Lung (tissue), 12 donors: Measurements from ENCODE around the gene EIF3F. TPM values are rescaled to one million over a fixed set of nuclear protein-coding genes. Genes with fewer than 3 reads are reported as not detected.

Experiments
- ATAC-seq: fragments of 200-7000 bp; cut with Tn5 transposase; one replicate; pipeline ENCODE4 v1.9.1; 2020; ENCODE audit warnings: moderate number of reproducible peaks; ENCODE audit not compliant: insufficient read depth, low FRiP score
- DNase-seq, 3 donors: peaks; one replicate each; pipeline ENCODE4 v3.0.0-alpha.2; 2013 to 2017
- H3K27ac ChIP-seq, 2 donors: one replicate each; pipeline ENCODE4 v1.5.1; 2013; ENCODE audit warnings: mild to moderate bottlenecking in 2 of 2, moderate library complexity in 2 of 2, control low read depth in 1 of 2, inconsistent platforms in 1 of 2, low read depth in 1 of 2, low read length in 1 of 2
- H3K27me3 ChIP-seq, 3 donors: one replicate each; pipeline ENCODE4 v1.5.1; 2013; ENCODE audit warnings: low read length in 2 of 3; ENCODE audit not compliant: control insufficient read depth in 3 of 3, insufficient read depth in 3 of 3
- H3K36me3 ChIP-seq, 4 donors: one replicate each; pipeline ENCODE4 v1.5.1; 2013; ENCODE audit warnings: low read length in 4 of 4, mild to moderate bottlenecking in 1 of 4, moderate library complexity in 1 of 4; ENCODE audit not compliant: control insufficient read depth in 4 of 4, insufficient read depth in 4 of 4
- H3K4me1 ChIP-seq, 5 donors: one replicate each; pipeline ENCODE4 v1.5.1; 2013; ENCODE audit warnings: low read length in 5 of 5, mild to moderate bottlenecking in 2 of 5, moderate library complexity in 1 of 5; ENCODE audit not compliant: control insufficient read depth in 5 of 5, insufficient read depth in 5 of 5
- H3K4me3 ChIP-seq: one replicate; pipeline ENCODE4 v1.5.1; 2013; ENCODE audit warnings: mild to moderate bottlenecking, control low read depth, moderate library complexity
- H3K9ac ChIP-seq, 2 donors: one replicate each; pipeline ENCODE4 v1.5.1; 2013; ENCODE audit warnings: low read length in 2 of 2, control low read depth in 1 of 2; ENCODE audit not compliant: insufficient read depth in 1 of 2
- H3K9me3 ChIP-seq, 4 donors: one replicate each; pipeline ENCODE4 v1.5.1; 2013; ENCODE audit warnings: low read length in 3 of 4, mild to moderate bottlenecking in 1 of 4, moderate library complexity in 1 of 4; ENCODE audit not compliant: control insufficient read depth in 4 of 4, insufficient read depth in 3 of 4
- WGBS, 2 donors: extraction: QIAGEN DNeasy Blood & Tissue Kit; methylation state at CpG; one replicate each; pipeline ENCODE4 v1.1.7; 2013; 5-methylcytosine and 5-hydroxymethylcytosine counted together
- polyA plus RNA-seq, 2 donors: library from polyadenylated mRNA; stranded (reverse); fragments of 200-250 nt; gene quantifications; one replicate each; pipeline ENCODE4 v1.2.1, GENCODE V29; 2013
- total RNA-seq, 2 donors: library from RNA; depleted of rRNA in 1 of 2; stranded (reverse); fragments of >200 nt in 1 of 2; gene quantifications; one replicate each; pipeline ENCODE4 v1.2.1, GENCODE V29; 2014 to 2021
- TF ChIP-seq, protein P1 (sequence below): IDR thresholded peaks from 2 replicates; pipeline ENCODE4 v1.5.1; 2012; ENCODE audit warnings: mild to moderate bottlenecking; ENCODE audit errors: control extremely low read depth, extremely low read depth
- donor health status: control.
- donor health status: control.
- donor health status: Bipolar disorder and iron deficiency.
- donor health status: healthy.
- donor health status: DM: yes; HTN: yes; CAD: no.

Gene EIF3F
- total and polyA plus RNA-seq, 4 donors, result 166 to 471 (median 234) TPM

DNA sequence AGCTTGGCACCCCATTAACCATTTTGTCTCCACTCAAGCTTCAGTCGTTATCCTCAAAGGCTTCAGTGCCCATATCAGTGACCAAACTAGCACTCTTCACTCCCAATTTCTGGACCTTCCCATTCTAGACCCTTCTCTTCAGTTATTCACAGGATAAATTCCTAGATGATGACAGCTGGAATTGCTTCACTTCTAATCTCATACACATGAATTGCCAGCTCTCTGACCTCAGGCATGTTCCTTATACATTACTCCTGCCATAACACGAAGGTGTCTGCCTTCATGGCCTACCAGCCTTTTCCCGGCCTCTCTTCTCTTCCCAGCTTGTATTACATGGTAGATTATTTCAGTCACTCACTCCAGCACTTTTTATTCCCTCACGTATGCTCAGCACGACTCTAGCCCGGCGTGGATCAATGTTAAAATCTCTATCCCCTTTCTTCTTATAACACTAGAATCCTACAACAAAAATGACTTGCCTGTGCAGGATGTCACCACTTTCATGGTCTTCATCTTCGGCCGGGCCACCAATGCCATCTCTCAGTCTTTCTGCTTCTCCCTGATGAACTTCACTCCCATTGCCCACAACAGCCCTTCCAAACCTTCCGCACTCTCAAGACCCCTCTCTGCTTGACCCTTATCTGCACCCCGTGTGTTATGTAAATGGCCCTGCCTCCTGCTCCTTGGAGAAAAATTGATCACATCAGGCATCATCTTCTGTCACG is 36.9 kb downstream of the EIF3F start:
- 87 to 90% methylated on average over 12 of the region's 12 CpGs for WGBS, 2 donors
- ATAC-seq, result no peak
- H3K9ac ChIP-seq, result no peak overlapping the region
- H3K36me3 ChIP-seq, result no peaks in the 10 kb centered on the region
- no peaks in the 10 kb centered on the region for H3K9me3 ChIP-seq
- no peak overlapping the region for H3K4me3 ChIP-seq
- H3K27me3 ChIP-seq, result peaks cover 0 to 23% (median 13%) of the 10 kb centered on the region in 3 donors
- no peak for DNase-seq
- TF ChIP-seq, protein P1, sequence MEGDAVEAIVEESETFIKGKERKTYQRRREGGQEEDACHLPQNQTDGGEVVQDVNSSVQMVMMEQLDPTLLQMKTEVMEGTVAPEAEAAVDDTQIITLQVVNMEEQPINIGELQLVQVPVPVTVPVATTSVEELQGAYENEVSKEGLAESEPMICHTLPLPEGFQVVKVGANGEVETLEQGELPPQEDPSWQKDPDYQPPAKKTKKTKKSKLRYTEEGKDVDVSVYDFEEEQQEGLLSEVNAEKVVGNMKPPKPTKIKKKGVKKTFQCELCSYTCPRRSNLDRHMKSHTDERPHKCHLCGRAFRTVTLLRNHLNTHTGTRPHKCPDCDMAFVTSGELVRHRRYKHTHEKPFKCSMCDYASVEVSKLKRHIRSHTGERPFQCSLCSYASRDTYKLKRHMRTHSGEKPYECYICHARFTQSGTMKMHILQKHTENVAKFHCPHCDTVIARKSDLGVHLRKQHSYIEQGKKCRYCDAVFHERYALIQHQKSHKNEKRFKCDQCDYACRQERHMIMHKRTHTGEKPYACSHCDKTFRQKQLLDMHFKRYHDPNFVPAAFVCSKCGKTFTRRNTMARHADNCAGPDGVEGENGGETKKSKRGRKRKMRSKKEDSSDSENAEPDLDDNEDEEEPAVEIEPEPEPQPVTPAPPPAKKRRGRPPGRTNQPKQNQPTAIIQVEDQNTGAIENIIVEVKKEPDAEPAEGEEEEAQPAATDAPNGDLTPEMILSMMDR, result no peak
- no peak overlapping the region for H3K27ac ChIP-seq
- H3K4me1 ChIP-seq, result peaks cover 0 to 7% (median 3%) of the 10 kb centered on the region in 5 donors

DNA sequence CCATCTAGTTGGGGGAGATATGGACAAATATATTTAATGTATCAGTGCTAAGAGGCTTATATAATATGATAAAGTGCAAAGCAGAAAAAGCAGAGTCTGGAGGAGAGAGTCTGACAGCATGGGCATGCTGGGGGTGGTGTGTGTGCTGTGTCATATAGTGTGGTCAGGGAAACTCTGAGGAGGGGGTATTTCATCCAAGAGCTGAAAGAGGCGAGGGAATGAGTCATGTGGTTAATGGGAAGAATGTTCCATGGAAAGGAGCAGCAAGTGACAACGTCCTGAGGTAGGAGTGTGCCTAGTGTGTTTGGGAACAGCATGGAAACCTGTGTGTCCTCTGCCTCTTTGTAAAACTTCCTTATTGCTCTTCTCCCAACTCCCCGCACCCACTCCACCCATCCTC is 38.0 kb downstream of the EIF3F start:
- TF ChIP-seq, protein P1, result no peak
- WGBS, 2 donors, result 61 to 69% methylated on average over 3 of the region's 3 CpGs
- Histone ChIP-seq H3K9me3 (no peaks in the 10 kb centered on the region), H3K4me1 (peaks cover 0 to 3% (median 1%) of the 10 kb centered on the region in 5 donors), H3K36me3 (no peaks in the 10 kb centered on the region), H3K4me3 (no peak overlapping the region), H3K9ac (no peak overlapping the region), H3K27me3 (peaks cover 0 to 20% (median 10%) of the 10 kb centered on the region in 3 donors), H3K27ac (no peak overlapping the region)
- DNase-seq (no peak), ATAC-seq (no peak)

DNA sequence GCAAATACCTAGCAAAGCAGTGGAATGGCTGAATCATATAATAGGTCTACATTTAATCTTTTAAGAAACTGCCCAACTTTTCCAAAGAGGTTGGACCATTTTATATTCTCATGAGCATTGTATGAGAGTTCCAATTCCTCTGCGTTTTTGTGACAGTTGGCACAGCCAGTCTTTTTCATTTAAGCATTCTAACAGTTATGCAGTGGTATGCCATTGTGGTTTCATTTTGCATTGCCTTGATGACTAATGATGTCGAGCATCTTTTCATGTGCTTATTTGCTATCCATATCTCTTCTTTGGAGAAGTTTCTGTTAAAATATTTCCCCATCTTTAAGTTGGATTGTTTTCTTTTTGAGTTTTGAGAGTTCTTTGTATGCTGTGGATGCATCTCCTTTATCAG is 38.7 kb downstream of the EIF3F start:
- WGBS, 2 donors, result 53 to 57% methylated on average over 2 of the region's 2 CpGs
- DNase-seq, result no peak
- no peak overlapping the region for H3K27ac ChIP-seq
- TF ChIP-seq, protein P1, result no peak
- H3K4me1 ChIP-seq, result peaks cover 0 to 3% (median 0%) of the 10 kb centered on the region in 5 donors
- no peak overlapping the region for H3K4me3 ChIP-seq
- no peak for ATAC-seq
- H3K27me3 ChIP-seq, result peaks cover 0 to 13% (median 4%) of the 10 kb centered on the region in 3 donors
- H3K36me3 ChIP-seq, result no peaks in the 10 kb centered on the region
- H3K9me3 ChIP-seq, result no peaks in the 10 kb centered on the region
- no peak overlapping the region for H3K9ac ChIP-seq
